ENCODE measurements around the gene SYT8.
"Not testable (repeated sequence)": the region's sequence is repeated elsewhere in the genome, so short reads cannot be mapped to it uniquely, and the experiment has no call there.

Gene SYT8

GRCh38 chr11:1807264-1807995, 27.4 kb upstream of the SYT8 start:
- no peak for TF ChIP-seq CTCF (IDR thresholded peaks at IDR 0.05)

GRCh38 chr11:1810761-1811160, 24.0 kb upstream of the SYT8 start:
- Mint-ChIP-seq H3K36me3 (ENCODE audit: low read depth) (peaks cover 7% of the 10 kb centered on the region), H3K27me3 (ENCODE audit: low read depth, poor library complexity) (peaks cover 33% of the 10 kb centered on the region), H3K4me3 (no peak overlapping the region), H3K9me3 (peaks cover 47% of the 10 kb centered on the region), H3K4me1 (peaks cover 7% of the 10 kb centered on the region), H3K27ac (no peak overlapping the region)
- TF ChIP-seq CTCF (IDR thresholded peaks at IDR 0.05) = no peak
- DNase-seq = no peak

More at GRCh38 chr11:1807264-1807995, 27.4 kb upstream of the SYT8 start:
- DNase-seq = no peak
- Mint-ChIP-seq H3K36me3 (ENCODE audit: low read depth) (no peaks in the 10 kb centered on the region), H3K4me1 (no peaks in the 10 kb centered on the region), H3K27ac (no peak overlapping the region), H3K4me3 (no peak overlapping the region), H3K27me3 (ENCODE audit: low read depth, poor library complexity) (peaks cover 44% of the 10 kb centered on the region), H3K9me3 (peaks cover 45% of the 10 kb centered on the region)

- no peak for TF ChIP-seq CTCF (IDR thresholded peaks at IDR 0.05)
- peaks cover 7% of the 10 kb centered on the region for H3K36me3 Mint-ChIP-seq (ENCODE audit: low read depth)
Observed at GRCh38 chr11:1812274-1812673, 22.5 kb upstream of the SYT8 start.

GRCh38 chr11:1812801-1813200, 22.0 kb upstream of the SYT8 start:
- no peak for DNase-seq
- Mint-ChIP-seq H3K4me1 (peaks cover 7% of the 10 kb centered on the region), H3K36me3 (ENCODE audit: low read depth) (peaks cover 7% of the 10 kb centered on the region), H3K27ac (no peak overlapping the region), H3K9me3 (peaks cover 57% of the 10 kb centered on the region), H3K4me3 (no peak overlapping the region), H3K27me3 (ENCODE audit: low read depth, poor library complexity) (peaks cover 24% of the 10 kb centered on the region)
- TF ChIP-seq CTCF (IDR thresholded peaks at IDR 0.05) = no peak

More at GRCh38 chr11:1812274-1812673, 22.5 kb upstream of the SYT8 start:
- H3K4me1 Mint-ChIP-seq = peaks cover 7% of the 10 kb centered on the region
- H3K9me3 Mint-ChIP-seq = peaks cover 53% of the 10 kb centered on the region
- no peak overlapping the region for H3K4me3 Mint-ChIP-seq
- H3K27ac Mint-ChIP-seq = no peak overlapping the region
- DNase-seq = no peak
- H3K27me3 Mint-ChIP-seq (ENCODE audit: low read depth, poor library complexity) = peaks cover 26% of the 10 kb centered on the region

- Mint-ChIP-seq H3K27me3 (ENCODE audit: low read depth, poor library complexity) (peaks cover 18% of the 10 kb centered on the region), H3K9me3 (peaks cover 55% of the 10 kb centered on the region)
- H3K36me3 Mint-ChIP-seq (ENCODE audit: low read depth); H3K4me3 Mint-ChIP-seq; H3K4me1 Mint-ChIP-seq; H3K27ac Mint-ChIP-seq; DNase-seq: not testable (repeated sequence)
Observed at GRCh38 chr11:1813356-1813755, 21.4 kb upstream of the SYT8 start.

GRCh38 chr11:1814691-1815090, 20.1 kb upstream of the SYT8 start:
- Mint-ChIP-seq H3K4me3 (no peak overlapping the region), H3K9me3 (peaks cover 56% of the 10 kb centered on the region), H3K27me3 (ENCODE audit: low read depth, poor library complexity) (peaks cover 8% of the 10 kb centered on the region), H3K4me1 (peaks cover 13% of the 10 kb centered on the region), H3K36me3 (ENCODE audit: low read depth) (peaks cover 7% of the 10 kb centered on the region), H3K27ac (no peak overlapping the region)
- no peak for DNase-seq
- TF ChIP-seq CTCF (IDR thresholded peaks at IDR 0.05) = no peak

Data from nephron progenitor cell (in vitro differentiated cells).